HepG2 (cell line): ENCODE measurements around the gene NFX1. TPM values are rescaled to one million over a fixed set of nuclear protein-coding genes. Genes with fewer than 3 reads are reported as not detected.
"Not testable (repeated sequence)": the region's sequence is repeated elsewhere in the genome, so short reads cannot be mapped to it uniquely, and the experiment has no call there.

Experiments
- ATAC-seq: fragments of 200-7000 bp; cut with Tn5 transposase; 3 replicates; pipeline ENCODE4 v1.9.1; 2020; ENCODE audit warnings: mild to moderate bottlenecking, moderate library complexity
- BruUV-seq: library from RNA; stranded (reverse); fragments of 400-500 nt; replicated peaks from 2 replicates; lab custom pipeline; 2021; lab: Mats Ljungman, UMichigan
- CTCF ChIA-PET: fragments of 300-600 bp; formaldehyde crosslinking; extraction: SDS; loops from one replicate; lab custom pipeline; 2021; ENCODE audit warnings: low total read pairs, inconsistent platforms, low intra/inter-chr PET ratio; lab: Yijun Ruan, JAX
- POLR2A ChIA-PET: fragments of 350-600 bp; sonication (Branson Sonifier 250); formaldehyde crosslinking; loops from one replicate; lab custom pipeline; 2020; ENCODE audit warnings: antibody characterized with exemption, inconsistent platforms; lab: Yijun Ruan, JAX
- DNase-seq: peaks from one replicate; pipeline ENCODE4 v3.0.0-alpha.2; 2015; ENCODE audit warnings: low spot score
- FAIRE-seq: peaks from 3 replicates; lab custom pipeline; 2011; peaks lifted over from hg19 to GRCh38; lab: Jason Lieb, UNC
- H2AFZ ChIP-seq: one replicate; pipeline ENCODE4 v1.6.1; 2011; ENCODE audit warnings: low read length, inconsistent platforms
- H3K27ac ChIP-seq: fragments of 300-600 bp; 3 replicates; pipeline ENCODE4 v1.8.0; 2011; ENCODE audit warnings: mixed run types, mild to moderate bottlenecking, mixed read lengths, low read length, inconsistent platforms; ENCODE audit not compliant: insufficient read depth; ENCODE audit errors: extremely low read length
- H3K27me3 ChIP-seq, 2 experiments: fragments of 200-600 bp in 1 of 2; 2 replicates in 1 of 2; 3 replicates in 1 of 2; pipeline versions ENCODE4 v1.6.0 to v1.8.0; 2011; ENCODE audit warnings: low read length in 2 of 2, mild to moderate bottlenecking in 2 of 2, moderate library complexity in 2 of 2, inconsistent platforms in 1 of 2; ENCODE audit not compliant: insufficient read depth in 2 of 2, control insufficient read depth in 1 of 2
- H3K36me3 ChIP-seq, 2 experiments: fragments of 200-600 bp in 1 of 2; replicated peaks in 1 of 2; 2 replicates in 1 of 2; 3 replicates in 1 of 2; pipeline versions ENCODE4 v1.5.1 to v1.8.0; 2011; ENCODE audit warnings: low read length in 2 of 2, inconsistent platforms in 1 of 2; ENCODE audit not compliant: insufficient read depth in 2 of 2, control insufficient read depth in 1 of 2
- H3K4me1 ChIP-seq: 2 replicates; pipeline ENCODE4 v1.5.1; 2012; ENCODE audit warnings: low read length, inconsistent platforms; ENCODE audit not compliant: insufficient read depth
- H3K4me2 ChIP-seq: 2 replicates; pipeline ENCODE4 v1.6.0; 2011; ENCODE audit warnings: low read depth, low read length, inconsistent platforms
- H3K4me3 ChIP-seq, 3 experiments: fragments of 200-600 bp in 1 of 3; sonication (generic), shearing (Covaris generic) in 1 of 3; replicated peaks in 1 of 3; 2 replicates each; pipeline ENCODE4 v1.5.1; 2011 to 2016; ENCODE audit warnings: low read length in 3 of 3, inconsistent platforms in 2 of 3, low read depth in 2 of 3, mild to moderate bottlenecking in 2 of 3, control low read depth in 1 of 3, mixed read lengths in 1 of 3; ENCODE audit not compliant: insufficient read depth in 1 of 3
- H3K79me2 ChIP-seq: one replicate; pipeline ENCODE4 v1.6.1; 2011; ENCODE audit warnings: low read length, inconsistent platforms; ENCODE audit not compliant: insufficient read depth
- H3K9ac ChIP-seq: 2 replicates; pipeline ENCODE4 v1.6.0; 2011; ENCODE audit warnings: mild to moderate bottlenecking, low read depth, low read length, inconsistent platforms; ENCODE audit not compliant: insufficient read depth
- H3K9me3 ChIP-seq: 2 replicates; pipeline ENCODE4 v1.5.1; 2012; ENCODE audit warnings: mild to moderate bottlenecking, low read length
- H4K20me1 ChIP-seq: 2 replicates; pipeline ENCODE4 v1.6.0; 2011; ENCODE audit warnings: inconsistent platforms, mild to moderate bottlenecking, low read length, moderate library complexity; ENCODE audit not compliant: insufficient read depth
- ATF4 ChIP-seq, 2 experiments: fragments of 450-650 bp in 1 of 2; sonication (generic) in 1 of 2; formaldehyde crosslinking; IDR thresholded peaks; 2 replicates each; pipeline versions ENCODE4 v1.5.0 to v1.8.0; 2020 to 2022; ENCODE audit warnings: mild to moderate bottlenecking in 1 of 2, missing genetic modification reagents in 1 of 2
- POGZ ChIP-seq: sonication (generic); formaldehyde crosslinking; IDR thresholded peaks from 2 replicates; pipeline ENCODE4 v1.4.0; 2020; ENCODE audit warnings: mild to moderate bottlenecking, missing genetic modification reagents
- ZFP36 ChIP-seq: fragments of 150-350 bp; IDR thresholded peaks from 2 replicates; pipeline ENCODE4 v1.6.1; 2018; ENCODE audit warnings: borderline replicate concordance, low read length, low read depth; ENCODE audit not compliant: partially characterized antibody
- WGBS: methylation state at CpG from one replicate; pipeline ENCODE4 v1.1.6; 2017; ENCODE audit warnings: low lambda C conversion rate; 5-methylcytosine and 5-hydroxymethylcytosine counted together
- in situ Hi-C: cut with HindIII; loops from 2 replicates; pipeline ENCODE4 v1.10.0; 2017; ENCODE audit warnings: low pct_unique_long_range_greater_than_20kb; ENCODE audit not compliant: extremely low pct_ligation_motif_present
- intact Hi-C: fragments of 100-400 bp; cut with micrococcal nuclease; formaldehyde crosslinking; loops from one replicate; pipeline ENCODE4 v1.10.0; 2022; ENCODE audit not compliant: unreplicated experiment
- polyA plus RNA-seq, 8 experiments: library from polyadenylated mRNA; depleted of rRNA in 3 of 8; stranded (reverse) in 7 of 8; unstranded in 1 of 8; fragments of >200 nt; fragmentation: Illumina TruSeq in 4 of 8; extraction: Trizol in 4 of 8; gene quantifications; 2 replicates each; pipeline versions ENCODE4 v1.2.1 to v1.2.3, GENCODE V29; 2011 to 2016; ENCODE audit warnings: low read depth in 4 of 8, missing spikeins in 1 of 8, mixed read lengths in 1 of 8; ENCODE audit not compliant: insufficient read depth in 1 of 8
- total RNA-seq, 5 experiments: library from RNA; depleted of rRNA; stranded (reverse); fragments of >200 nt; fragmentation: Illumina TruSeq; extraction: Trizol; gene quantifications; 2 replicates each; pipeline ENCODE4 v1.2.3, GENCODE V29; 2016; ENCODE audit warnings: low read depth in 1 of 5

NFX1 gene
- total and polyA plus RNA-seq, 2 of the 13 experiments (the other 11 are each of a cell fraction or from before 2014, with no cell fraction given), result 23.9 to 27.5 TPM

- H3K79me2 ChIP-seq, H3K27ac ChIP-seq, H2AFZ ChIP-seq, ATAC-seq, in situ Hi-C loops, intact Hi-C loops, H4K20me1 ChIP-seq, CTCF ChIA-PET, H3K4me1 ChIP-seq, DNase-seq, BruUV-seq, POLR2A ChIA-PET, H3K9me3 ChIP-seq, H3K4me2 ChIP-seq, H3K4me3 ChIP-seq, H3K9ac ChIP-seq, FAIRE-seq, H3K27me3 ChIP-seq: not testable (repeated sequence)
- WGBS, result over 99% methylated on average over 7 of the region's 7 CpGs
- H3K36me3 ChIP-seq, result peaks cover 18 to 44% of the 10 kb centered on the region in 2 experiments
Measured at GRCh38 chr9:33332956-33333355, 42.6 kb downstream of the NFX1 start.

GRCh38 chr9:33340186-33340585, 49.9 kb downstream of the NFX1 start:
- no peak overlapping the region for H2AFZ ChIP-seq
- H3K9ac ChIP-seq, result no peak overlapping the region
- BruUV-seq, result no TSS peak
- no peak overlapping the region for H3K4me2 ChIP-seq
- DNase-seq, result no peak
- no peaks in the 10 kb centered on the region for H4K20me1 ChIP-seq
- in situ Hi-C loops, result no loop called here
- 100% methylated on average over 1 of the region's 3 CpGs for WGBS
- intact Hi-C loops, result no loop called here
- no peak overlapping the region for H3K27ac ChIP-seq
- no peaks in the 10 kb centered on the region for H3K79me2 ChIP-seq
- TF ChIP-seq POGZ (CRISPR knock-in tag), result no peak
- TF ChIP-seq ATF4 (CRISPR knock-in tag; IDR thresholded peaks at IDR 0.05), result no peak
- peak; percentile 81 for TF ChIP-seq ZFP36
- H3K4me3 ChIP-seq, result no peak overlapping the region
- CTCF ChIA-PET, result no interaction called here
- H3K9me3 ChIP-seq, result peaks cover 20% of the 10 kb centered on the region
- H3K36me3 ChIP-seq, result peaks cover 22 to 66% of the 10 kb centered on the region in 2 experiments
- FAIRE-seq, result no peak
- no peaks in the 10 kb centered on the region for H3K27me3 ChIP-seq
- POLR2A ChIA-PET, result no interaction called here
- no peak for ATAC-seq
- H3K4me1 ChIP-seq, result no peaks in the 10 kb centered on the region
